TTC549 (cell line): ENCODE measurements around the gene MAP2K1.
"Not testable (repeated sequence)": the region's sequence is repeated elsewhere in the genome, so short reads cannot be mapped to it uniquely, and the experiment has no call there.

ENCODE experiments used
- FAIRE-seq: peaks from 2 replicates; lab custom pipeline; 2012; peaks lifted over from hg19 to GRCh38; lab: Jason Lieb, UNC

Gene MAP2K1

DNA sequence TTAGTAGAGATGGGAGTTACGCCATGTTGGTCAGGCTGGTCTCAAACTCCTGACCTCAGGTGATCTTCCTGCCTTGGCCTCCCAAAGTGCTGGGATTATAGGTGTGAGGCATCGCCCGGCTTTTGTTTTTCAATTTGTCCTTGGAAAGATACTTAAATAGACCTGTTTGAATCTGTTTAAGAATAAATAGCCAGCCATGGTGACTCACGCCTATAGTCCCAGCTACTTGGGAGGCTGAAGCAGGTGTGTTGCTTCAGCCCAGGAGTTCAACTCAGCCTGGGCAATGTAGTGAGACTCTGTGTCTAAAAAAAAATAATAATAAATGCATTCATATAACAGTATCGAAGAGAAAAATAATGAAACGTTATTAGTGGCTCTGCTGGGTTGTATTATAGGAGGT lies 93.6 kb downstream of the MAP2K1 start:
- no peak for FAIRE-seq

DNA sequence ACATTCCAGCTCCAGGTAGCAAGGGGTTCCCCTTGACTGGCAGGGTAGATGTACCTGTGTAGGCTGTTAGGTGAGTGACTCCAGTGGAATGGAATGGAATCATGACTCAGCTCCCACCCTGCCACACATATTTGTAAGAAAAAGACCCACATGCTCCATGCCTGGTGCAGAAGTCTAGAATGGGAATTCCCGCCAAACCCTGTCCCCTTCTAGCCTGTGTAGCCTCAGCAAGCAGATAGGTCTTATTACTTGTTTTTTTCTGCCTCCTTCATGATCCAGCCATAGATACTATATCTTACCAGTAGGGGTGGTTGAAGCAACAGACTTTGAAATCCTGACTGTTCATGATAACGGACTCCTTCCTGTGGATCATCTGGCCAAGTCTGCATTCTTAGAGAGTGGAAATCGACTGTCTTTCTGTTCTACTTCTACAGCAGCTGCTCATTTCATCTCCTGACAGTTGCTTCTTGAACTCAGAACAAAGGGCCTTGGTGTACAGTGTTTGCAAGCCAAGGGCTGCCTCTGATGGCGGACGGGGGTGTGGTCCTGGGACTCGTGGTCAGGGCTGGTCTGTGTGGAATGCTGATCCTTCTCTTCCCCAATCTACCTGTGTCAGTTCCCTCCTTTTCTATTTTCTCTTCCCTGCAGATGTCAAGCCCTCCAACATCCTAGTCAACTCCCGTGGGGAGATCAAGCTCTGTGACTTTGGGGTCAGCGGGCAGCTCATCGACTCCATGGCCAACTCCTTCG lies 94.6 kb downstream of the MAP2K1 start:
- FAIRE-seq: no peak

DNA sequence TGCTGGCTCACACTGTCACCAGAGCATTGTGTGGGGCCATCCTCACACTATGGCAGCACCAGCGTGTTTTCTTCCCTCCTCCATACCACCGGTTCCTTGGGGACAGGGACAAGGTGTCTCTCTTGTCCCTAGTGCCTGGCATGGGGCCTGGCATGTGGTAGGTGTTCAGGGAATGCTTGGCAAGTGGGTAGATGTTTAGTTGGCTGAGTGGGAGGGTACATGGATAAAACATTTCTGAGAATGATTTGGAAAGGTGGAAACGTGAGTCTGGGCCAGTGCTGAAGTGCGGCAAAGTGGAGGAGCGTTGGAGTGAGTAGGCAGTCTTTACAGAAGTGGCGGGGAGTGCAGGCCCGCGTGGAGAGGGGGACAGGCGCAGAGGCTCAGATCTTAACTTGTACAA lies 95.8 kb downstream of the MAP2K1 start:
- FAIRE-seq: no peak

DNA sequence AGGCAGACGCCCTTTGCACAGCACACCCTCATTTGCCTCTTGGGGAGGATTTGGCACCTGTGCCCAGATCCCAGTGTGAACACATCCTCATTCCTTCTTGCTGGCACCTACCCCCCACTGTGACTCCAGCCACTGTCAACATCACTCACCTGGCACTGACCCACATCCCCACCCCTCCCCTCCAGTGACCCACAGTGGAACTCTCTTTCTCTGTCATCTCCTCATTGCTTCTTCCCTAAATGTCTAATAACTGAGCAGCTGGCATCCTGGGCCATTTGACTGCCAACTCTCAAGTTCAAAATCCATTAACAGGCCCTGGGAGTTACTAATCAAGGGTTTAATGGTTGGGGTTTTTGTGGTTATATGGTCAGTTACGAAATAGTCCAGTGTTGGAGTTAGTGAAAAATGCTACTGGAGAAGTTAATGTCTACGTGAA lies 96.4 kb downstream of the MAP2K1 start:
- no peak for FAIRE-seq

DNA sequence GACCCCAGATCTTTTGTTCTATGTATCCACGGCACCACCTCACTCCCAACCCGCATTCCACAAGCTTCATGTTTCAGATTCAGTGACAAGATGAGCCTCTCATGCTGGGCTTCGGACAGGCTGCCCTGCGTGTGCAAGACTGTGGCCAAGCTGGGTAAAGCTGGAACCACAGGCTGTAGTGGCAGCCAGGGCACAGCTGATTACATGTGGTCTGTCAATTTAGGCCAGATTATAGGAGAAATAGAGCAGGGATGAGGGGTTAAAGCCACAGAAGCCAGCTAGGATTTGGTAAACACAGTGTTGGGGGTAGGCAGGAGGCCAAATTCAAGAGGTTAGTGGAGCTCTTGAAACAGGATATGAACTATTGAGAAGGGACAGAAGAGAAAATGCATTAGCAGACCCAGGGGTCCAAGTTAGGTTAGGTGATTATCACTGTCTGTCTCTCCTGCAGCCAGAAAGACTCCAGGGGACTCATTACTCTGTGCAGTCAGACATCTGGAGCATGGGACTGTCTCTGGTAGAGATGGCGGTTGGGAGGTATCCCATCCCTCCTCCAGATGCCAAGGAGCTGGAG lies 97.9 kb downstream of the MAP2K1 start:
- no peak for FAIRE-seq

DNA sequence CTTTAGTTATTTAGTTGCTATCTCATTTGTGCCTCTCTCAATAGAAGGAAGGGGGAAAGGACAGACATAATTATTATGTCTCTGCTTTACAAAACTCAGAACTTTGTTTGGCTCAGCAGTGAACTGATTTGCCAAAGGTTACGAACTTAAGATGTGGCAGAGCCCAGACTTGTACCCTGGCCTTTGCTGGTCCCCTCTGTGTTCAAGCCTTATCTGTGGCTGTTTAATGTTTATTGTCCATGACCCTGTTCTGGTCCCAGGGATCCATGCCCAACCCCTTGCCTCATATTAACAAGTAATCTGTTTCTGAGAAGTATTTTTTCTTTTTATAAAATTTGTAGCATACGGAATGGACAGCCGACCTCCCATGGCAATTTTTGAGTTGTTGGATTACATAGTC lies 100.2 kb downstream of the MAP2K1 start:
- FAIRE-seq: no peak

DNA sequence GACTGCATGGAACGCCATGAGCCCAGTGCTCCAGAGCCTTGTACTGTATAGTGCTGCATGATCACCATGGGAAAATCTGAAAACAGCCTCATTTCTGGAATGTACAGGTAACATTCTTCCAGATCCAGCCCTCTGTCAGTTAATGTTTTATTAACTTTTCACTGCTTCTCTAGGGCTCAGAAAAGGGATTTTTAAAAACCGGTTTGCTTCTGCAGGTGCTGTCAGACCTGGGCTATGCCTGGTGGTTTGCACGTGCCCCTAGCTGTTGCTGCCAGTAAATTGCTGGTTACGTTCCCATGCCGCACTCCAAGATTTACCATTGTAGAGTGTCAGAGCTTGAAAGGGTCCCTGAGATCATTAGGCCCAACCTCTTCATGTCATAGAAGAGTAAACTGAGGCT lies 101.8 kb downstream of the MAP2K1 start:
- FAIRE-seq: no peak

DNA sequence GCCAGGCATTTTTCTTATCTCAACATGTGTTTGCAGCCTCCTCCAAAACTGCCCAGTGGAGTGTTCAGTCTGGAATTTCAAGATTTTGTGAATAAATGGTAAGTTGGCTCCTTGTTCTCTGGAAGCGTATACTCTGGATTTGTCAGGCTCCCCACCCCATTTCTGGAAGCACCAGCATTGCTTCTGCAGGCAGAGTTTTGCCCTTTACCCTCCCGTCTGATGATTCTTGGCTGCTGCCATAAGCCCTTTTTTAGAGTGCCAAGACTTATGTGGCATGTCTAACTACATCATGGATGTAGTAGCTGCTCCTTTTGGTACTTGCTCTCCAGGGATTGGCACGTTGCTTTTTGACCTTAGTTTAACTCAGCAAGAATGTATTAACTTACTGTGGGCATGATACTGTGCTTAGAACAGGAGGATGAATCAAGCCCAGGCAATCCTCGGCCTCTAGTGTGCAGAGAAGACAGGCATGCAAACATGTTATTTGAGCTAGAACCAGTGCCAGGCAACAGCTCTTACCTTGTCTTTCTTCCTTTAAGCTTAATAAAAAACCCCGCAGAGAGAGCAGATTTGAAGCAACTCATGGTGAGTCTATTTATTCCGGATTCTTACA lies 102.6 kb downstream of the MAP2K1 start:
- FAIRE-seq: no peak

DNA sequence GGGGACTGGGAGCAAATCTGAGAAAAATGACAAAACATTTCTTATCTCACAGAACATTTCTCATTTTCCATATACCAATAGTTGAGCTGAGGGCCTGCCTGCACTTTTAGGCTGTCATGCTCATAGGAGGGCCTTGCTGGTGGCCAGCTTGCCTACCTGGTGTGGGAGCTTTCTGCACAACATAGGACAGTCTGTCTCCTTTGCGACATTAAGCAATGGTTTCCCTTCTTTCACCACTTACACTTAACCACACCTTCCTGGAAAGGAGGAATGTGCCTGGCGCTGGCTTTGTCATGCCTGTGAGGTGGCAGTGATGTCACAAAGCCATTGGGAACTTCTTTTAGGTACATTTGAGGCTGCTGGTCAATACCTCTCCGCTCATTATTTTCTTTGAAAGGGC lies 105.1 kb downstream of the MAP2K1 start:
- no peak for FAIRE-seq

DNA sequence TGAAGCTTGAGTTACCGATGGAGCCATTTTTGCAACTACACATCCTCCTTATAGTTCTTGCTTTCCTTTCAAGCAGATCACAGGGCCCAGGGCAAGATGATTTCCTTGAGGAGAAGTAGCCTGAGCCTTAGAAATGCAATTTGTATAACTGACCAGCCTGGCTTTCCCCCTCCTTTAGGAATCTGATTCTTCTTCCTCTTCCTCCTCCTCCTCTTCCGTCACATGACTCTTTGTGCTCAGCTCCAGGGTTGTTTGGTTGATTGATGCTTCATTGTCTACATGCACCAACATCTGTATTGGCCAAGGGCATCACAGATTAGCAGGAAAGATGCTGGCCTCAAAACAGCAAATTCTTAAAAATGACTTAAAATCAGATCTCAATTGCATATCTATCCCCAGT lies 107.5 kb downstream of the MAP2K1 start:
- FAIRE-seq: no peak

DNA sequence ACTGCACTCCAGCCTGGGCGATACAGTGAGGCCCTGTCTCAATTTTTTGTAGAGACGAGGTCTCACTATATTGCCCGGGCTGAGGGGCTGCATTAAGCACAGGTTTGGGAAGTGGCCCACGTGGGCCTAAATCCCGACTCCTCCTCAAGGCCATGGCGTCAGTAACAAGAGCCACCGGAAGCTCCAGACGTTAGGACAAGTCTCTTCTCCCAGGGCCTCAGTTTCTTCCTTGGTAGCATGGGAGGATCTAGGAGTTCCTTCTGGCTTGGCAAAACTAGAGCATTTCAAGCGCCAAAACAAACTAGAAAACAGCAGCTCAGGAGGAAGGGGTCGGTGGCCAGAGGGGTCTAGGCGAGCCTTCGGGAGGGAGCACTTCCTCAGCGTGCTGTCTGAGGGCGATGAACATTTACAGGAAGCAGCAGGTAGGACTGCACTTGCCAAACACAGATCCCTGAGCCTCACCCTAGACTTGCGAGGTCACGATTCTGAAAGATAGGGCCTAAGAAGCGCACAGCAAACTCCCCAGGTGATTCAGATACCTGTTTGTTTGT lies 110.3 kb downstream of the MAP2K1 start:
- no peak for FAIRE-seq

DNA sequence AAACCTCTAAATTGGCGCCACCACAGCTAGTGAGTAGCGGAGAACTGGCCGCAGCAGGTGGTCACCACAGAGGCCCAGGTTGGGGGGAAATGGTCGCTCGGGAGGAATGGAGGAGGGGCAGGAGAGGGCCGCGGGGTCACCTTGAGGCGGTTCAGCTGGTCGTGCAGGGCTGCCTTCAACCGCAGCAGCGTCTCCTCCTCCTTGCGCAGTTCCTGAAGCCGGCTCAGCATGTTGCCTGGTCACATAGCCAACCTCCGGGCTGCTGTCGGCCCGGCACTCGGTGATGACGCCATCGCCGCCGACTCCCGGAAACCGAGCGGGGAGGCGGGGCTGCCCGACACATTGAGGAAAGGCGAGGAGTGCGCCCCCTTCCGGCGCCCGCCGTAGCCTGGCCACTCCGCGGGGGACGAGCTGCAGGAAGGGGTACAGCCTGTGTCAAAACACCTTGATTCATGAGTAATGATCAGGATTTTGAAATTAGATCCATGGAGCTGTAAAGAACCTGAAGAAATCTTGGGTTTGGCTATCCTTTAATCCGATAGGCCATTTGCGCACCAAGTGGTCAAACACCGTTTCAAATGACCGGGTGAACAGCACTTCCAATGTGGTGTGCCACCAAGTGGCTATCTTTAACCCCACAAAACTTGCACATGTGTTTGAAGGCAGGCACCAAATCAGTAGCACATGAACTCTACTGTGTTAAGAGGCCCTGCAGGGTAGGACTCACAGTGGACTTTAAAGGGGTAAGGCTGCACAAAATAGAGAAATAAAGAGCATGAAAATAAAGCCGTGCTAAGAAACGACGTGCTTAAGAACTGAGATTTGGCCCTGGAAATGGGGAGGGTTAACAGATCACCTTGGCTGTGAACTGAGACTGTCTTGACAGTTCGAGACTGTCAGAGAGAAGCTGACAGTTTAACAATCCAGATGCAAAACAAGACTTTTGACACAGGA lies 111.1 kb downstream of the MAP2K1 start, which contains the start of gene SNAPC5:
TSS of gene SNAPC5 (minus strand) at position 261 of the 954 bp plus-strand sequence. CDS start at position 230, 31 bp downstream.
- FAIRE-seq: peak; percentile 87

DNA sequence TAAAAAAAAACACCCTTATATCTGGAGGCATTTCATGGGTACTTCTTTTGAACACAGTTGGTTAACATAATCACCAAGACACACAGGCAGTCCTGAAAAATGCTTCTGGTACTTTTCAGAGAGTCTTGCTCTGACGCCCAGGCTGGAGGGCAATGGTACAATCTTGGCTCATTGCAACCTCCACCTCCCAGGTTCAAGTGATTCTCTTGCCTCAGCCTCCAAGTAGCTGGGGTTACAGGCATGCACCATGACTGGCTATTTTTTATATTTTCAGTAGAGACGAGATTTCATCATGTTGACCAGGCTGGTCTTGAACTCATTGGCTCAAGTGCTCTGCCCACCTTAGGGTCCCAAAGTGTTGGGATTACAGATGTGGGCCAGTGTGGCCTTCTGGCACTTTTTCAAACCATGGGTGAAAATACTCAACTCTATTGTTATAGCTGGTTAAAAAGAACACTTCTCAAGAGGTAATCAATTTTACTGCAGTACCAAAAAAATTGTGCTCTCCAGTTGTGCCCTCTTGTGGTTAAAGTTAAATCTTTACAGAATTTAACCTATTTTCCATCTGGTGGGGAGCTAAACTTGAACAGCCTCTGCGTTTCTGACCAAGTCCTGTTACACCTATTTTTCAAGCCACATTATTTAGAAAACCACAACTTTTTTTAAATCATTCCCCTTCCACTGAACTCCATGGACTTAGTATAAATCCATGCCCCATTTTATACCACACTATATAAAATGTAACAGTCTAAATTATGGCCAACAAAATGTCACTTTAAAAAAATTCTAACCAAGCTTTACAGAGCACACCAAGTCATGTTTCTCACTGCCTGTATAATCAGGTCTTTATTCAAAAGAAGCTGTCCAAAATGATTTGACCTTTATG lies 112.0 kb downstream of the MAP2K1 start:
- peak; percentile 22 for FAIRE-seq

DNA sequence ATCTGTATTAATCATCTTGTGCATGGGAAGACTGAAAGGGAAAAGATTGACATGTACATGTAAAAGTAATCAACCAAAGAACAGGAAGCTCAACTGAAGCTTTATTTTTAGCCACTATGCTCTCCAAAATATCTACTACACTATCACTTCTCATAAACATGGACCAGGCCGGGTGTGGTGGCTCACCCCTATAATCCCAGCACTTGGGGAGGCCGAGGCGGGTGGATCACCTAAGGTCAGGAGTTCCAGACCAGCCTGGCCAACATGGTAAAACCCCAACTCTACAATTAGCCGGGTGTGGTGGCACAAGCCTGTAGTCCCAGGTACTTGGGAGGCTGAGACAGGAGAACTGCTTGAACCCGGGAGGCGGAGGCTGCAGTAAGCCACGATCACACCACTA lies 113.6 kb downstream of the MAP2K1 start:
- FAIRE-seq: not testable (repeated sequence)

DNA sequence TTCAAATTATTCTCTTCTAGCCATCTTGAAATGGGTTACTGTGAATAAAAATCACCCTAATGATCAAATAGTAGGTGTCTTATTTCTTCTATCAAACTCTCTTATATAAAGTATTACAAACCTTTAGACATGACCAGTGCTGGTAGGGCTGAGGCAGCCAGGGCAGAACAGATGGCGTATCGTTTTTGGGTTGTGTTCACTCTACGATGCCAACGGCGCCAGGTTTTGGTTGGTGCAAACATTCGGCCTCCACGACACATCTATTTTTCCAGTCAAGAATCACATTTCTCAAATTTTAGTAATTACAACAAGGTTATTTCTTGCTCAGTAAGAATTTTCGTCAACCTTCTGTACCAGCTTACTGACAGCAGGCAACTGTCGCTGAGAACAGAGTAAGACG lies 115.8 kb downstream of the MAP2K1 start:
- no peak for FAIRE-seq

DNA sequence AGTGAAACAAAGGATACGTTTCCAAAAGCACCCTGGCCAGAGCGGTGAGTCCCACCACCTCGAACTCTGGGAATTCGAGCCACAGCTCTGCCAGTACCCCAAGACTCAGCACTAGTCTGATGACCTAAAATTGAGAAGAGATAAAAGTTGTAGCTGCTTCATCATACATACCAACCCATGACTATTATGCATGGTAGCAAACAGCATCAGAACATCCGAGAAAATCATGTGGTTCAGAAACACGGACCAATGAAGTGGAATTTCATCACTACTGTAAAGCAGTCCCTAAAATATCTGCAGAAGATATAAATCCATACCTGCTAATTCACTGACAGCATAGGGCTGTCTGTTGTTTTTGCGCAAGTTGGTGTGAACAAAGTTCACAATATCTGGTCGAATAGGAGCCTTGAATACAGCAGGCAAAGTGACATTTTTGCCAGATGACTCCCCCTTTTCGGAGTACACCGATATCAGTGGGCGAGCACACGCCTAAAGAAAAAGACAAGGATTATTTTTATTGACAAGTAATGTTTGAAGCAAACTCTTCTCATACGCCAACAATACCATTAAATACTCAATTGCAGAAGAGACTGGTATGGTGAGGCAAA lies 116.4 kb downstream of the MAP2K1 start:
- FAIRE-seq: not testable (repeated sequence)

DNA sequence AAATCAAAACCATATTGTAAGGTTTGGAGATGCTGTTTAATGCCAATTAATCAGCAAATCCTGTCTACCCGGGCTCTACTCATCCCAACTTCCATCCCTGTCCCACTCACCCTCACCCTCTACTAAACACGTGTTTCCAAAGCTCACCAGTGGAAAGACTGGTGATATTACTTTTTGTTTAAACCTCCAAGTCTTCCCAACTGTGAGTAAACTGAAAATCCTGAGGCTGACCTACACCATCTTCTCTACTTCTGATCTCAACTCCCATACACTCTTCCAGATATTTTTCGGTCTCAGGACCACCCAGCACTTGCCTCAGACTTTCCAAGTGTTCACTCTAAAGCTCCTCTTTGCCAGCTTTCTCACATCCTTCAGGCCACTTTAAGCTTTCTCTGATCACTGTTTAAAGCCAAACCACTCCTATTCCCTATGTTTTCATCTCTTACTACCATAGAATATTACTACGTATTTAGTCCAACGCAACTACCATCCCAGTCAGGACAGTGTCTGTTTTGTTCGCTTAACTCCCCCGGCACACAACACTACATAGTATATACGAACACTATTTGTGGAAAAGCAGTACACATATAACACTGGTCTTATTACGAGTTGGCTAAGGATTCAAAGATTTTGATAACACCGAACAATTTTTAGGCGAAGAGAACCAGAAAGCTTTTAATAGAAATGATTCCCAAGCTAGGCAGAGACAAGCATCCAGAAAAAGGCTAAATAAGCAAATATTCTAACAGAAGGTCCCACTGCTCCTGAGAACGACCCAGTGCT lies 117.3 kb downstream of the MAP2K1 start:
- FAIRE-seq: no peak

DNA sequence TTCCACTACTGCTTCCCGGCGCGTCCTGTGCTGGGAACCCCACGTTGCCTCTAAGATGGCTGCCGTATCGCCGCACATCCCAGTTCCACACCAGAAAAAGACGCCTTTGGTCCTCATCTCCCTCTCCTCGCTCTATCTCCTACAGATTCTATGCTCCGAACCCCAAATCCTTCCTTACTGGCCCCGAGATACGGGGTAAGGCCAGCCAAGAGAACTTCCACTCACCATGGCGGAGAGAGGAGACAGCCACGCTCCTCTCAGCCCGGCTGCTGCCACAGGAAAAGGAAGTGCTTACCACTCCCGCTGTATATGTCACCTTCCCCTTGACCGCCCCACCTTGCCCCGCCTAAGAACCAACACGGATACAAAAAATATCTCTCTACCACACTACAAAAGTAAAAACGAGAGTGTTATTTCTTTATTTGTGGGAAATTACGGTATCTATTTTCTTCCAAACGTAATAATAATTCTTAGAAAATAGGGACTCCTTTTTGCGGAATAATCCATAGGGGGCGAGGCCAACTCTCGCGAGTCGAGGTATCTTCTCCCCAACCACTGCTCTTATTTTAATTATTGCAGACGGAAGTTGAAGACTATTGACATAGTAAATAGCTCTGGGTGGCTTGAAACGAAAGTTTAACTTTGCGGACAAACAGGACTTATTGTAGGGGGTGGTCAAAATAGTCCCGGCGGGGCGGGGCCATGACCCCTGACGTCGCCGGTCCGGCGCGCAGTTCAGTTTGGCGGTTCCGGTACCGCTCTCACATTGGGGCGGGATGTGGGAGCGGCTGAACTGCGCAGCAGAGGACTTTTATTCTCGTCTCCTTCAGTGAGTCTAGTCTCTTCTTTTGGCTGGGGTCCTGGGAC lies 118.1 kb downstream of the MAP2K1 start, which contains the start of the genes RPL4 and ZWILCH:
TSS of gene RPL4 (minus strand) at position 293 of the 867 bp plus-strand sequence. CDS start at position 228, 65 bp downstream.
TSS of gene ZWILCH (plus strand) at position 764 of the 867 bp plus-strand sequence. CDS start at position 777, 13 bp downstream.
- no peak for FAIRE-seq

DNA sequence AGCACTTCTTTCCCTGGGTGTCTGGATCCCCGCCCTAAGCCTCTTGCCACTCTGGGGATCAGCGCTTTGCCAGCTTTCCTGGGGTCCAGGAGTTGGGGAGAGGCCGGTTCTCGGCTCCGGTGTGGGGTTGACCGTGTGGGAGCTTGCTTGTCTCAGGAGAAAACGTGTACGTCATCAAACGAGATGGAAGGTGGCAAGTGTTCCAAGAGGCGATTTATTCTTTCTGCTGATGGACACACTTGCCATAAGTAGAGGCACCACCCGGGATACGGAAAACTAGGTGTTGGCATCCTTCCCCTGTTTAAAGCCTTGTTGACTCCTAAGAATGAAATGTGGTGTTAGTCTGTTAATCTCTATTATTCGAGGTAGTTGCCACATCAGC lies 118.7 kb downstream of the MAP2K1 start:
- FAIRE-seq: no peak
